Pons (tissue), 1 donor: ENCODE measurements around the gene PIEZO2.
A peak's percentile ranks its signal among the peaks of the same experiment; 100 is the strongest.

ENCODE experiments used
- DNase-seq: peaks from one replicate; pipeline ENCODE4 v3.0.0-alpha.2; 2016; ENCODE audit warnings: low spot score

PIEZO2 gene

DNA sequence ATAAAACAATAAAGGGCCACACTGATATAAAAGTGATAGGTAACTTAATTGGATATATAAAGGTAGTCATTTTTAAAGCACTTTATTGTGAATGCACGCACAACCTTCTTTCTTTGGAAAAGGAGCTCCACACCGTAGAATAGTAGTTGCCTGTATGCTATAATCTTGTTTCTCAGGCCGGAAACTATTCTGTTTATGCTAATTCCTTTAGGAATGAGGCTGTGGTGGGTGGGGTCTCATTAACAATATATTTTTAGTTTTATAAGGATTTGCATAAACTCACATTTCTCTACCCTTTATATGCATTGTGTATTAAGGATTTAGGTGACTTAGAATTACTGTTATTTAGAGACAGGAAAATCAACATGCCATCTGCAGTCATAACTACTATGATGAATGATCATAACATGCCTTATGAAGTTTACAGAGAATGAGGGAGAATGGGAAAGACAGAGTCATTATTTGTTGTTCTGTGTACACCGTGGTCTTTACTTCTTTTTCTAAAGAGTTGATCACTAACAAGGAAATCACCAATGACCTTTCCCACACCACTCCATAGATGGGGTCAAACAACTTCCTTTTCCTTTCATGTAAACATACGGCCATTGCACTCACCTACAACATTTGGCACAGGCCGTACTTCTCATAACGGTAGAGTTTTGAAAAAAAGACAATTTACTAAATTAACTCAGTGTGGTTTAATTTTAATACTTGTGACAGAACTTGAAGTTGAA is 84.5 kb downstream of the PIEZO2 start:
- no peak for DNase-seq

DNA sequence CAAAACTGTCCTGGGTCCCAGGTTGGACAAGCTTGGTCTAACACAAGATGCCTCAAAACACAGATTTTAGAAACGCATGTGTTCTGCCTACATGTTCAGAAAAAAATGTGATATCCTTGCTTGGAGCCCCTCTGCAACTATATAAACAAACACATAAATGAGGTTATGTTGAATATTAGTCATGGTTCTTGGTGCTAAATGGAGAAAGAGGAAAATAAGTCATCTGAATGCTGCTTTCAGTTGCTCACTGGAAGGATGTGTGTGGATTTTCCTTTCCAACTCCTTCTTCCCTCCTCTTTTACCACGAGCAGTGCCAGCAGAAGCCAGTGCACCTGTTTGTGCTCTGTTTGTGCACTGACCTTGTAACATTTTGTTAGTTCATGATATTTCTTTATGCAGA is 85.3 kb downstream of the PIEZO2 start:
- DNase-seq = no peak

DNA sequence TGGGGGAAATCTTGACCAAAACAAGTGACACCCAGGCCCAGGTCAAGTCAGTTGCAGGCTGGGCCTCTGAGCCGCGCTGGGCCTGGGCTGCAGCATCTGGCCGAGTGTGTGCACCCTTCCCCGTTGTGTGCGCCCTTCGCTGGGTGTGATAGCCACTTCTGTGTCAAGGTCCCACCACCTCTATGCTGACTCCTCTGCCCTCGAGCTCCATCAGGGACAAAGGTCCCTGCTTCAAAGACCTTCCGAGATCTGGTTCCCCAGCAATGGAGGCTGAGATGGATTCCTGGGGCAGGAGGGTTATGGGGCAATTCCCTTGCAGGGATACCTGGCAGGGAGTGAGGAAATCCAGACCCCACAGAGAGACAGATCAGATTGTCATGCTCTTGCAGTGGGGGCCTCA is 93.6 kb downstream of the PIEZO2 start:
- no peak for DNase-seq

DNA sequence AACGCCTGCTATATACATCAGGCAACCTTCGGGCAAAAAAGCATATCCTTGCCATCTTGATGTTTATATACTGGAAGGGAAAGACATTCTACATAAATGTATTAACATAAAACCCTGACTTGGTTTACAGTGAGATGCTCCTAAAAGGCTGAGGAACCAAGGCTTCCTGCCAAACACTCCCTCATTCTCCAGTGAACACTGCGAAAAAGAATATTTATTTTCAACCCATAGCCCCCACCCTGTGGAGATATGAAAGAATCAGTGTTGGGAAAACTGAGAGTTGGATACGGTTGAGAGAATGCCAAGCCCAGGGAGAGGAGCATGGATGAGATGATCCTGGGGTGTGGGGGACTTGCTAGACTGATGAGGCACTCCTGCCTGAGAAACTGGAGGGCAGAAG is 94.9 kb downstream of the PIEZO2 start:
- DNase-seq = no peak

DNA sequence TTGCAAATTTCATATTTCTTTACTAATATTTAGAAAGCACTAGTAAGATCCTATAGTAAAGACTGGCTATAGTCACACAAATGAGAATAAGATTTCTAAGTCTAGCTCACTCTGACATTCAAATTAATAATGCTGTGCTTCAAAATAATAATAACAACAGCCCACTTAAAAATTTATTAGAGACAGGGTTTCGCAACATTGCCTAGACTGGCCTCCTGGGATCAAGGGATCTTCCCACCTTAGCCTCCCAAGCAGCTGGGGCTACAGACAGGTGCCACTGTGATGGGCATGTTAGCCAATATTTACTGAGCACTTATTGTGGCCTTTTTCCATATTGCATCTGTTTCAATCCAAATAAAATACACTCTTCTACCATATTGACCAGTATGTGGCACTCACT is 96.1 kb downstream of the PIEZO2 start:
- no peak for DNase-seq

DNA sequence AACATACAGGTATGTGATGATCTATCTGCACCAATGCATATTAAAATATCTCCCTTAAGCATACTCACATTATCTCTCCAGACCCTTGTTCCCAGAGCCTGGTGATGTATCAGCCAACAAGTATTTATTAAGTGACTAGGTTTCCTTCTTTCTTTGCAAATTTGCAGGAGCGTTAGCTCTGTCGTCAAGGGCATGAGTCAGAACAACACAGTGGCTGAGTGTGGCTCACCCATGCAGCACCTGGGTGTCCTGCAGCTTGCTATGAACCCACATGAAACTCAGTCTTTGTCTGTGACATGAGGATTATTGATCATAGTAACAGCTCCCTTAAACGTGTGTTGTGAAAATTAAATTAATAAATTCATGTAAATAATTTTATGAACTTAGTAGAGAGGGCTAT is 96.6 kb downstream of the PIEZO2 start:
- DNase-seq = no peak

DNA sequence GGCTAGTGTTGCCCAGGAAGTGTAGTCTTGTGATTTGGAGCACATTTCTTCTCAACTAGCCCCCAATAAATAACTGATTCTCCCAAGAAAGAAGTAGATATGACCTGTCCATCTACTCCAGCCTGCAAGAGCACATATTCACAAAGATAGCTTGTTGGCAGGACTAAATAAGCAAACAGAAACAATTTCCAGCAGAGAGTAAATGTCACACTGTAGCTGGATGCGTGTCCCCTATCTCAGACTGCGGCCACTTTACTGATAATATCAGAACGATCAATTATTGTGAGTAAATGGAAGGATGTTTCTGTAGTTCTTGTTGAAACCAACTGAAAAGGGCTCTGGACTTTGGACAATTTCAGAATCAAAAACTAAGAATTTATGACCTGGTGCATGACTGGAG is 97.9 kb downstream of the PIEZO2 start:
- no peak for DNase-seq

DNA sequence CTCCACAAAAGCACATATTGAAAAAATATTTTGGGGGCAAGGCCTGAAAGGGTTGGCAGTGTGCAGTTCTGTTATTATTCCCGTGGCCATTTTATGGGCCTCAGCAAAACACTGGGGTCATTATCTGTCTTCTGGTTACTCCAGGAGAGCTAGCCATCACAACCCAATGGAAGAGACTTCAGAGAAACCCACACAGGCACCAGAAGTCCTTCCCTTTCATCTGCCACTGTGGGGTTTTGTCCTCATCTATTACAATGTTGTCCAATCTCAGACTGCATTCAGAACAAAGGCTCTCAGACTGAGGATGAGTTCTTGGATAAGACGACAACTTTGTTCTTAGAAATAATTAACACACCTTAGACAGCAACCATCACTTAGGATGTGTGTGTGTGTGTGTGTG is 98.4 kb downstream of the PIEZO2 start:
- peak; percentile 86 for DNase-seq

DNA sequence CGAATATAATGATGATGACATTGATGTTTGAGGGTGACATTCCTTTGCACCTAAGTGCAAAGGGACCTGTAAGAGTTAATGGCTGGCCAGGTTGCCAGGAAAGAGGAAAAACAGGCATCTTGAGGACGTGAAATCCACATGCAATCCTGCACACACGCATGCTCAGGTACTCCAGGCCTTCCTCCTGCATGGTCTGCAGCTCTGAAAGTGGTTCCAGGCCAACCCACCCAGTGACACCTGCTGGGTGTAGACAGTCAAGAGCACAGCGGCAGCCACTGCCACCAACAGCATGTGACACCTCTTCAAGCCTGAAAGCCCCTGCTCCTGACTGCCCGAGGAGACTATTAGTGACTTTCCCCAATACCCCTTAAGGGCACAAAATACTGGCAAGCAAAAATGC is 101.6 kb downstream of the PIEZO2 start:
- DNase-seq = no peak

DNA sequence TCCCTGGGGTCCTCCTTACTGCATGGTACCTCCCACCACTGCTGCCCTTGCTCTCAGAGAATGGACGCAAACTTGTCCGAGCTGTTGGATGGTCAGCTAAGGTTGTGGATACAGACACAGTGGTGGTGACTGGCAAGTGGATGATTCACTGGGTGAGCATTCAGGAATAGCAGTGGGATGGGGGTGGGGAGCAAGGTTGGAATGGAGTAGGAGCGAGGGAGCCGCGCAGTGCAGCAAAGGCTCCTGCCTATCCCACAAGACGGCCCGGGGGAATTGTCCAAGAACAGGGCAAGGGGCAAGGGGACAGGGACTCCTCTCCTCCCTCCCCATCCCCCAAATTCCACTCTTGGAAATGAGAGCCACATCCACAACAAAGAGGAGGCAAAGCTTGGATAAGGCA is 102.2 kb downstream of the PIEZO2 start:
- DNase-seq = no peak

DNA sequence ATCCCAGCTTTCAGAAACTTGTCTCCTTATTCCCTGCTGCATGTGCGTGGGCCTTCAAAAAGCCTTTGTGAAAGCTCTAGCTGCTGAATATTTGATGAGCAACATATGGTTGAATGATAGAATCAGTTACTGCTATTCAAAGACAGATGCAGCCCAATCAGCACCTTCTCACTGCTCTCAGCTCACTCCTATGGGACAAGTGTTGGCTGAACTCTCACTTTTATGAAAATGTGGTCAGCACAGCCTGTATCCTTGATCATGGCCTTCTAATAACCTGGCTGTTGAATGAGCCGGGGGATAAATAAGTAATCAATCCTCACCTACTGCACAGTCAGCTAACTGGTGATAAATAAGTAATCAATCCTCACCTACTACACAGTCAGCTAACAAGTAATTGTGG is 103.2 kb downstream of the PIEZO2 start:
- no peak for DNase-seq

DNA sequence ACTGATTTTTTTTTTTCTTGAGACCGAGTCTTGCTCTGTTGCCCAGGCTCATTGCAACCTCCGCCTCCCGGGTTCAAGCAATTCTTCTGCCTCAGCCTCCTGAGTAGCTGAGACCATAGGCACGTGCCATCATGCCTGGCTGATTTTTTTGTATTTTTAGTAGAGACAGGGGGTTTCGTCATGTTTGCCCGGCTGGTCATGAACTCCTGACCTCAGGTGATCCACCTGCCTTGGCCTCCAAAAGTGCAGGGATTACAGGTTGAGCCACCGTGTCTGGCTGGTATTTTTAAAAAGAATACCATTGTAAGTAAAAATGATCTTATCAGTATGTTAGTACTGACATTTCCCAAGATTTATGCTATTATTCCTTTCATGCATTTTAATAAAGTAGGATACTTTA is 105.7 kb downstream of the PIEZO2 start:
- DNase-seq = no peak

DNA sequence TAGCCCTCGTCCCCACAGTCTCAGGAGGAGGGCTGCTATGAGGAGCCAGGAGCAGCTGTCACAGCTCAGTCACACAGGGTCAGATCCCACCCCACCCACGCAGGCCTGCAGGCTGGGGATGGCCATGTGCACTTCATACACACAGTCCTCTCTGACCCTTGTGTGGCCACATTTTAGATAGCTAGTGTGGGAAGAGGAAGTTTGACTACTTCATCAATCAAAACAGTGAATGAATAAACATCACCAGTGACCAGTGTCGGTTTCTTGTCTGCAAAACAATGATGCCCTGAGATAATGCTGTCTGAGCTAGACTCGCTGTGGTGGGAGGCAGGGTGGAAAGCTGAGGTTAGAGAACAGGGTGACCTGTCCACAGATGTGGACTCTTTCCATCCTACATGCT is 107.1 kb downstream of the PIEZO2 start:
- DNase-seq = peak; percentile 20

DNA sequence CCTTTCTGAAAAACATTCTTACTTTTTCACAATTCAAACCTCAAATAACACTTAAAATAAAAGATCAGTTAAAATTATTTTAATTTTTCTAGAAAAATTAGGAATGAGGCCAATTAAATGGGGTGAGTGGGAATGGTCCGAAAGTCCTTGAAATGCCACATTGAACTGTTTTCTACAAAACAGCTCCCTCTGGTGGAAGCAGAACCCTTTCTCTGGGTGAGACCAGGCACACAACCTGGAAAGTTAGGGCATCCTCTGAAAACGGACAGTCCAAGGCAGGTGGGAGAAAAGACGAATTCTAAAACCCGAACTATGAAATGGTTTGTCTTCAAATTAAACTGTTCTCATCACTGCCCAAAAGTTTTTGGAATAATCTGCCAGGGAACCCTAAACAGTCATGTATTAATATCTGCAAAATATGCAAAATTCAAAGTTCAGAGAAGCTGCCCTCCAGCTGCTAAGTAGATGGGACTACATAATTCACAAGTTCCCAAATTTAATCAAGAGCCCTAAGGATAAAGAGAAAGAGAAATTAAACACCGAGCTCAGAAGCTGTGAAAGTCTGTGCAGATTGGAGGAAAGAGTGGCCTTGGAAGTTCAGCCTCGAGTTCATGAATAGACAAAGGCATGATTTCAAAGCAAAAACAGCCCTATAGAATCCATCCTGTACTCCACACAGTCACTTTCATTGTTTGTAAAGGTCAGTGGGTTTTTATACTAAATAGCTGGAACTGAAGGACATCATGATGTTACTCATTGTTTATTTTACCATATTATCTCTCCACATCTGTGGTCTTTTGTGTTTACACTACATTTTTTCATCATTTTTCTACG is 108.3 kb downstream of the PIEZO2 start:
- DNase-seq = peak; percentile 94

DNA sequence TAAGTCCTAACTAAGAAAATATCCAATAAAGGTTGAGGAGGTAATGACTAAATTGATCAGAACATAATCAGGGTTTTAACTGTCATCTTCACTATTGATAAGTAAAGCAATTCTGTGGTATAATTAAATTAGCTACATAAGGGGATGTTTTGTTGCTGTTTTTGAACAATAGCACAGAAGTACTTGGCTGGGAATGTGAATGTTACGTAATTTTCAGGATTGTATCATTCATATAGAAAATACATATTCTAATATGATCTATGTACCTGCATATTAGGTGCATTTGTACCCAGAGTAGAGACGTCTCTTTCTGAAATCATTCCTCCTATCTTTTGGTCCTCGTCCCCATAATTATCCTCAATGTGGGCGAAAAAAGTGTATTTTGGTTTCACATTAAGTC is 109.0 kb downstream of the PIEZO2 start:
- no peak for DNase-seq

DNA sequence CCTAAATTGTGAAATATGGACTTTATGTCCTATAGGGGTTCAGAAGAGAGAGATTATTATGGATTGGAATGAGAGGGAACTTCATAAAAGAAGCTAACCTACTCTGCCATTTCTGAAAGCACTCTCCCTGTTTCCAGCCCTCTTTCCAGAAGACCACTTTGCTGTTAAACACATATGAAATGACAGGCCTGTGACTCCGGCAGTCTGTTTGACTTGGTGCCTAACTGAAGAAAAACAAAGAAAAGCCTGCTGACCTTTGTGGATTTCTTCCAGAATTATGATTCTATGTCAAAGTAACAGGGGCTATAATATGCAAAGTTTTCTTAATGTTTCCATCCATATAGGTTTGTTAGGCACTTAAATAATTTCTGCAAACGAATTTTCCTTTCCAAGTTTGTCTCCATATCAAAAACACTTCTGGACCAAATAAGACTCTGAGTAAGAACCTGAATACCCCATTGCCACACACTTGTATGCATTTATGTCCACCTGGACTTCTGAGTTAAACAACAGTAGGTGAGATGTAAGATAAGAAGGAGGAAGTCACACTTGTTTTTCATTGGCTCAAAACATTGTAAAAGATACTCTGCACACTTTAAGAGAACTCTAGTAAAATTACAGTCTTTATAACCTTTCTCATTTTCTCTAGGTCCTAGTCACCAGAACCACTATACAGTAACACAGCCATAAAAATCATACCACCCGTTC is 111.7 kb downstream of the PIEZO2 start:
- no peak for DNase-seq

DNA sequence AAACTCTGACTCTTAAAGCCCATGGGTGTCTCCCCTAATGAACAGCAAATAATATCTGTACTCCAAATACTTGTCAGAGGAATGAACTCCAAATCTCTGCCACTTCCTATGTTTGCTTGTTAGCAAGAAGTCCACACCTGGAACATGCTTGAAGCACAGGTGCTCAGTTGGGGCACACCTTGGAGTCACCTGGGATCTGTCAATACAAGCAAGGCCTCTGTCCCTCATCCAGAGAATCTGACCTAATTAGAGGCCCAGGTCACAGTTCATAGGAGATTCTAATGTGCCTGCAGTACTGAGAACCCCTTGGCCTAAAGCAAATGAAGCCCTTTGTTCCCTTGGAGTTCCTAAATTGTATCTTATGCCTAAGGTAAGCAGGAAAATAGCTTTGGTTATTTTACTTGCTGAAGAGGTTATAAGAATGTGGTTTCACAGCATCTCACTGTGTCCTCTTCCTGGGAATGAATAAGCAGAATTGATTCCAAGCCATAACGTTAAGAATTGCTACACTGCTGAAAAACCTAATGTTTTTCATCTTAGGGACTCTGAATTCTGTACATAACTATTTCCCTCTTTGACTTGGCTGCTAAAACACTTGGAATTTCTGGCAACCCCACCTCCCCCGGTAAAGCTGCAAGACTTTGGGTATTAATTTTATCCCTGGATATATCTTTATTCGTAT is 113.4 kb downstream of the PIEZO2 start:
- DNase-seq = no peak

DNA sequence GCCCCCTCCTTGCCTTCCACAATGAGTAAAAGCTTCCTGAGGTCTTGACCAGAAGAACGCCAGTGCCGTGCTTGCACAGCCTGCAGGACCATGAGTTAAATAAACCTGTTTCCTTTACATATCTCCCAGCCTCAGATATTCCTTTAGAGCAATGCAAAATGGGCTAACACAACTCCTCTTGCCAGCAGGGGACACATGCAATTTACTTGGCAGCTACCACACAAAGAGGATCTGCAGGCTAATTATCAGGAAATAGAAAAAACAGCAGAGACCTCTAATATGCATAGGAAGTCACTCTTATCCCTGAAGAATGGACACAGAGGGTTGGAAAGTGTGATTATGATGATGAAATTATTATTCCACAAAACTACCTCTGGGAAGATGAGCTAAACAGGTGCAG is 114.0 kb downstream of the PIEZO2 start:
- no peak for DNase-seq

DNA sequence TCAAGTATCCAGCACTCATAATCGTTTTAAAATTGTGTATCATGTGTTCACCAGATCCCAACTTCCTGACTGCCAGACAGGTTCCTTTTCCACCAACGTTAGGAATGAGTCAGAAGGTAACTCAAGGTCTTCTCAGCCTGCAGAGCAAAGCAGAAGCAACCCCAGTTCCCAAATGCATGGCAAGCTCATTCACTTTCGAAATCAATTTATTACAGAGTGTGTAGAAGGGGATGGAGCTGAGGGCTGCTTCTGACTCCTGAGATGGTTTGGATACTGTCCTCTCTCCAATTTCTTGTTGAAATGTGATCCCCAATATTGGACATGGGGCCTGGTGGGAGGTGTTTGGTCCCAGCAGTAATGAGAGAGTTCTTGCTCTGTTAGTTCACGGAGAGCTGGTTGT is 114.5 kb downstream of the PIEZO2 start:
- DNase-seq = peak; percentile 18

DNA sequence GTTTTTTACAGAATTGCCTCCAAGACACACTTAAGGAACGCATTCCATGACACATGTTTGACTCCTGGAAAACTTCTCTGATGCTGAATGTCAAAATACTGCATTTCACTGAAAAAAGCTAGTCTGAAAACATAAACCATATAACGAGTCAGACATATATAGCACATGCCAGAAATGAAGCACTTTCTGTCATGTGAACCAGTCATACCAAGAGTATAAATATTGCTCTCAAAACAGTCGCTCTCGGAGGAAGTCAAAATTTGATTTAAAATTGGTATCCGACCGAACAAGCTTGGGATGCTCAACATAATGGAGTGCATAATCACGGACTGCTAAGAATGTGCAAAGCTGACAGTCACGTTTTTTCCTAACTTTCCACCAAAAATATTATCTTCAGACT is 115.9 kb downstream of the PIEZO2 start:
- DNase-seq = no peak

DNA sequence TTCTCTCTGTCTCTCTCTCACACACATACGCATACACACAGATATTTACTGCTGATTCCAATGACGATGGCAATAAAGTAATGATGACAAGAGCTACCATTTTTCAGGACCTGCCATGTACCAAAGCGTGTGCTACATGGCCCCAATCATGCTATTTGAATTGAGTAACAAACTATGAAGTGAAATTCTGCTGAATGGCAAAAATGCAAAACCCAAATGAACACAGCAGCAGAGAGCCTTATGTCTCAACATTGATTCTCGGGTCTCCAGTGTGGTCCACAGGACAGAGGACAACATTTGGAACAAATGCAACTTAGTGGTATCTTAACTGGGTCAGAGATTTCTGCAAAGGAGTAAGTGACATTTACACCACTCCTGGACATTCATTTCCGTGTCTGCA is 117.4 kb downstream of the PIEZO2 start:
- no peak for DNase-seq

DNA sequence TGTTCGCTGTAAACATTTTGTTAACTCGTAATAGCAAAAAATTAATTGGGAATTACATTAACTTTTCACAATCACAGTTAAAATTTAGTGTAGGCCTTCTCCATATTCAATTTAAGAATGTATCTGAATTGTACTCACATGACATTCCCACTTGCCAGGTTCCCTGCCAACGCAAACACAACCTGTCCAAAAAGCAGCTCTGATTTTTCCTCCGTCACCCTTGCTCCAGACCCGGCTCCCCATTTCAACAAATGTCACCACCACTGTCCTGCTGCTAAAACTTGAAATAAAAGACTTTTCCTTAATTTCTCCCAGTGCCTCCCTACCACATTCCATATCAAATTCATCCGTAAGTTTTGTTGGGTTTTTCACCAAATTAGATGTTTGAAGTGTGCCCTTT is 120.3 kb downstream of the PIEZO2 start:
- no peak for DNase-seq
